DMS153 treated with DMSO at 0.1 percent for 48 hours (cell line): ENCODE data around the gene PLA2R1.

Experiments
- DNase-seq: peaks from one replicate; lab custom pipeline; 2025; ENCODE audit not compliant: unreplicated experiment; lab: John Stamatoyannopoulos, UW

The PLA2R1 gene

GRCh38 chr2:160062292-160063005 is at the start of gene PLA2R1:
PLA2R1 (minus strand) TSS chr2:160062615; CDS start chr2:160062403, 212 bp downstream.
- DNase-seq: no peak

GRCh38 chr2:160110674-160111239 is 48.3 kb upstream of the PLA2R1 start:
- no peak for DNase-seq

GRCh38 chr2:160109939-160110673 is 47.7 kb upstream of the PLA2R1 start:
- DNase-seq: peak; percentile 43

GRCh38 chr2:160109243-160109642 is 46.8 kb upstream of the PLA2R1 start:
- DNase-seq: no peak

GRCh38 chr2:160108646-160109045 is 46.2 kb upstream of the PLA2R1 start:
- DNase-seq: no peak

- DNase-seq: no peak
These were observed 43.0 kb upstream of the PLA2R1 start for GRCh38 chr2:160105366-160105765.

- no peak for DNase-seq
These were observed 41.7 kb upstream of the PLA2R1 start for GRCh38 chr2:160104115-160104514.

- DNase-seq: no peak
These were observed 34.9 kb upstream of the PLA2R1 start for GRCh38 chr2:160097326-160097725.

GRCh38 chr2:160096409-160096808 is 34.0 kb upstream of the PLA2R1 start:
- no peak for DNase-seq

GRCh38 chr2:160092445-160092844 is 30.0 kb upstream of the PLA2R1 start:
- no peak for DNase-seq

- no peak for DNase-seq
These were observed 29.0 kb upstream of the PLA2R1 start for GRCh38 chr2:160091381-160091780.

GRCh38 chr2:160087854-160088745 is 25.7 kb upstream of the PLA2R1 start:
- no peak for DNase-seq

GRCh38 chr2:160085662-160086061 is 23.2 kb upstream of the PLA2R1 start:
- DNase-seq: no peak

GRCh38 chr2:160077912-160078810 is 15.7 kb upstream of the PLA2R1 start:
- no peak for DNase-seq

- DNase-seq: no peak
These were observed 14.5 kb upstream of the PLA2R1 start for GRCh38 chr2:160076914-160077313.

- DNase-seq: peak; percentile 42
These were observed 13.8 kb upstream of the PLA2R1 start for GRCh38 chr2:160076241-160076640.

GRCh38 chr2:160075171-160075570 is 12.8 kb upstream of the PLA2R1 start:
- no peak for DNase-seq

GRCh38 chr2:160073284-160073888 is 11.0 kb upstream of the PLA2R1 start:
- DNase-seq: no peak

- no peak for DNase-seq
These were observed 6.5 kb upstream of the PLA2R1 start for GRCh38 chr2:160068906-160069305.

- no peak for DNase-seq
These were observed 2.5 kb upstream of the PLA2R1 start for GRCh38 chr2:160064916-160065315.
